Measurements from ENCODE around the gene ACTRT2. TPM values are rescaled to one million over a fixed set of nuclear protein-coding genes. Genes with fewer than 3 reads are reported as not detected.

Gene ACTRT2
- total RNA-seq, 1 donor = not detected

GRCh38 chr1:3015744-3016143, 5.5 kb upstream of the ACTRT2 start:
- no peak for DNase-seq (ENCODE audit: low read depth in 2 of 3, low spot score in 2 of 3)

- no peak for DNase-seq (ENCODE audit: low read depth in 2 of 3, low spot score in 2 of 3)
Observed at GRCh38 chr1:3016641-3017439, 4.4 kb upstream of the ACTRT2 start.

- no peak for DNase-seq (ENCODE audit: low read depth in 2 of 3, low spot score in 2 of 3)
Observed at GRCh38 chr1:3017440-3018050, 3.7 kb upstream of the ACTRT2 start.

- DNase-seq (ENCODE audit: low read depth in 2 of 3, low spot score in 2 of 3) = no peak
Observed at GRCh38 chr1:3018051-3018471, 3.2 kb upstream of the ACTRT2 start.

- DNase-seq (ENCODE audit: low read depth in 2 of 3, low spot score in 2 of 3) = no peak
Observed at GRCh38 chr1:3018576-3018975, 2.7 kb upstream of the ACTRT2 start.

- DNase-seq (ENCODE audit: low read depth in 2 of 3, low spot score in 2 of 3) = no peak
Observed at GRCh38 chr1:3019007-3019515, 2.2 kb upstream of the ACTRT2 start.

- DNase-seq (ENCODE audit: low read depth in 2 of 3, low spot score in 2 of 3) = no peak
Observed at GRCh38 chr1:3019516-3020051, 1.7 kb upstream of the ACTRT2 start.

GRCh38 chr1:3020263-3020909, 881 bp upstream of the ACTRT2 start:
- no peak for DNase-seq (ENCODE audit: low read depth in 2 of 3, low spot score in 2 of 3)

- DNase-seq (ENCODE audit: low read depth in 2 of 3, low spot score in 2 of 3) = no peak
Observed at GRCh38 chr1:3021801-3022401, 634 bp downstream of the ACTRT2 start.

- no peak for DNase-seq (ENCODE audit: low read depth in 2 of 3, low spot score in 2 of 3)
Observed at GRCh38 chr1:3022511-3022973, 1.3 kb downstream of the ACTRT2 start.

GRCh38 chr1:3022976-3023375, 1.7 kb downstream of the ACTRT2 start:
- no peak for DNase-seq (ENCODE audit: low read depth in 2 of 3, low spot score in 2 of 3)

GRCh38 chr1:3024019-3024418, 2.8 kb downstream of the ACTRT2 start:
- DNase-seq (ENCODE audit: low read depth in 2 of 3, low spot score in 2 of 3) = peak in 1 of 3 donors; percentile 7

- no peak for DNase-seq (ENCODE audit: low read depth in 2 of 3, low spot score in 2 of 3)
Observed at GRCh38 chr1:3024588-3024987, 3.3 kb downstream of the ACTRT2 start.

- DNase-seq (ENCODE audit: low read depth in 2 of 3, low spot score in 2 of 3) = no peak
Observed at GRCh38 chr1:3026124-3026523, 4.9 kb downstream of the ACTRT2 start.

GRCh38 chr1:3026581-3027391, 5.5 kb downstream of the ACTRT2 start:
- no peak for DNase-seq (ENCODE audit: low read depth in 2 of 3, low spot score in 2 of 3)

GRCh38 chr1:3027611-3028371, 6.5 kb downstream of the ACTRT2 start:
- no peak for DNase-seq (ENCODE audit: low read depth in 2 of 3, low spot score in 2 of 3)

- no peak for DNase-seq (ENCODE audit: low read depth in 2 of 3, low spot score in 2 of 3)
Observed at GRCh38 chr1:3028531-3029282, 7.4 kb downstream of the ACTRT2 start.

- no peak for DNase-seq (ENCODE audit: low read depth in 2 of 3, low spot score in 2 of 3)
Observed at GRCh38 chr1:3029481-3029961, 8.3 kb downstream of the ACTRT2 start.
